Pancreas (tissue), 10 donors: ENCODE measurements around the gene ZNF774. TPM values are rescaled to one million over a fixed set of nuclear protein-coding genes. Genes with fewer than 3 reads are reported as not detected.

Experiments
- ATAC-seq, 4 donors: fragments of 200-7000 bp; cut with Tn5 transposase; one replicate each; pipeline versions ENCODE4 v1.8.0 to v1.9.1; 2020; ENCODE audit warnings: mild to moderate bottlenecking in 4 of 4, moderate library complexity in 4 of 4
- DNase-seq, 6 donors: peaks; one replicate each; pipeline ENCODE4 v3.0.0-alpha.2; 2020
- FAIRE-seq: peaks from 2 replicates; lab custom pipeline; 2012; peaks lifted over from hg19 to GRCh38; lab: Jason Lieb, UNC
- H3K27ac ChIP-seq, 4 donors: fragments of 200-600 bp; sonication (generic); 1 replicate in 3 of 4; 2 replicates in 1 of 4; pipeline versions ENCODE4 v1.5.0 to v1.8.0; 2020
- H3K27me3 ChIP-seq, 4 donors: fragments of 200-600 bp; one replicate each; pipeline ENCODE4 v1.8.0; 2021
- H3K36me3 ChIP-seq, 3 donors: fragments of 200-600 bp; sonication (generic) in 1 of 3; one replicate each; pipeline versions ENCODE4 v1.5.0 to v1.8.0; 2020 to 2021
- H3K4me1 ChIP-seq, 3 donors: fragments of 200-600 bp; one replicate each; pipeline ENCODE4 v1.8.0; 2021
- H3K4me3 ChIP-seq, 4 donors: fragments of 200-600 bp; sonication (generic) in 2 of 4; one replicate each; pipeline versions ENCODE4 v1.5.0 to v1.8.0; 2020 to 2021
- H3K9me3 ChIP-seq, 4 donors: fragments of 200-600 bp; one replicate each; pipeline ENCODE4 v1.8.0; 2021
- WGBS, 2 donors: extraction: QIAGEN DNeasy Blood & Tissue Kit; methylation state at CpG; one replicate each; pipeline ENCODE4 v1.1.7; 2013; 5-methylcytosine and 5-hydroxymethylcytosine counted together
- intact Hi-C, 3 donors: fragments of 100-400 bp; cut with DNase I; formaldehyde crosslinking; loops; one replicate each; pipeline versions ENCODE4 v1.11.1 to v1.14.2; 2022
- polyA plus RNA-seq, 2 donors: library from polyadenylated mRNA; stranded (reverse); fragments of 200-250 nt; gene quantifications; one replicate each; pipeline ENCODE4 v1.2.3, GENCODE V29; 2013
- total RNA-seq, 6 donors: library from RNA; stranded (reverse); fragmentation: NEBNext Ultra II Directional in 4 of 6; extraction: Animal tissue kit (Norgen Biotek cat#: 25700) in 4 of 6; gene quantifications; one replicate each; pipeline versions ENCODE4 v1.2.1 to v1.2.4, GENCODE V29; 2021 to 2023
- TF ChIP-seq, protein P1 (sequence below), 4 donors: fragments of 200-600 bp; sonication (generic) in 3 of 4; IDR thresholded peaks; one replicate each; pipeline versions ENCODE4 v1.5.0 to v1.8.0; 2021; ENCODE audit warnings: antibody characterized with exemption in 4 of 4
- donor health status: healthy with polysubstance abuse.
- donor health status: DM: no; HTN: no; CAD: no; lungs with moderate emphysema.
- donor health status: DM: no; HTN: no; CAD: no.
- donor health status: control.
- donor health status: control.
- donor health status: Bipolar disorder and iron deficiency.
- donor health status: DM: yes; HTN: yes; CAD: no.
- donor health status: DM: no; HTN: no; CAD: no.
- donor health status: DM: no; HTN: no; CAD: no.
- donor health status: DM: yes; HTN: yes; CAD: no.

Gene ZNF774
- total and polyA plus RNA-seq, 8 donors = 2.2 to 11.9 (median 4.3) TPM

DNA sequence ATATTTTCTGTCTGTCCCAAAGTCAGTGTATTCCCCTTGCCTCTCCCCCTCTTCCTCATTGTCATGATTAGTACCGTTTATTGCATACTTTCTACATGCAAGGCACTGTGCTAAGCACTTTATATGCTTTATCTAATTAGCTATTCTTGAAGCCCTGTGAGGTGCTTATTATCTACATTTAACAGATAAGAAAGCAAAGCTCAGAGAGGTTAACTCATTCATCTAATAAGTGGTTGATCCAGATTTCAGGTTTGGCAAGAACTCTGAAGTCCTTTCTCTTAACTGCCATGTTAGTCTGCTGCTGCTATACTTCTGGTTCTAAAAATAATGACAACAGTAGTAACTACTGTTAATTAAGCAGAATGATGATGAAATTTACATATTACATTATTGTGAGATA lies 49.4 kb downstream of the ZNF774 start:
- Histone ChIP-seq H3K36me3 (no peaks in the 10 kb centered on the region), H3K4me3 (no peak overlapping the region), H3K4me1 (peaks cover 33 to 34% (median 33%) of the 10 kb centered on the region in 3 donors), H3K9me3 (no peaks in the 10 kb centered on the region), H3K27ac (peak overlapping the region; percentile 72 to 95 (median 88)), H3K27me3 (no peaks in the 10 kb centered on the region)
- DNase-seq (no peak), FAIRE-seq (no peak), ATAC-seq (peak in 3 of 4 donors; percentile 5 to 14 (median 6))
- TF ChIP-seq, protein P1, sequence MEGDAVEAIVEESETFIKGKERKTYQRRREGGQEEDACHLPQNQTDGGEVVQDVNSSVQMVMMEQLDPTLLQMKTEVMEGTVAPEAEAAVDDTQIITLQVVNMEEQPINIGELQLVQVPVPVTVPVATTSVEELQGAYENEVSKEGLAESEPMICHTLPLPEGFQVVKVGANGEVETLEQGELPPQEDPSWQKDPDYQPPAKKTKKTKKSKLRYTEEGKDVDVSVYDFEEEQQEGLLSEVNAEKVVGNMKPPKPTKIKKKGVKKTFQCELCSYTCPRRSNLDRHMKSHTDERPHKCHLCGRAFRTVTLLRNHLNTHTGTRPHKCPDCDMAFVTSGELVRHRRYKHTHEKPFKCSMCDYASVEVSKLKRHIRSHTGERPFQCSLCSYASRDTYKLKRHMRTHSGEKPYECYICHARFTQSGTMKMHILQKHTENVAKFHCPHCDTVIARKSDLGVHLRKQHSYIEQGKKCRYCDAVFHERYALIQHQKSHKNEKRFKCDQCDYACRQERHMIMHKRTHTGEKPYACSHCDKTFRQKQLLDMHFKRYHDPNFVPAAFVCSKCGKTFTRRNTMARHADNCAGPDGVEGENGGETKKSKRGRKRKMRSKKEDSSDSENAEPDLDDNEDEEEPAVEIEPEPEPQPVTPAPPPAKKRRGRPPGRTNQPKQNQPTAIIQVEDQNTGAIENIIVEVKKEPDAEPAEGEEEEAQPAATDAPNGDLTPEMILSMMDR (IDR thresholded peaks at IDR 0.05) = no peak
- WGBS, 2 donors = 5% methylated on average over 1 of the region's 1 CpG
- intact Hi-C loops = no loop called here

DNA sequence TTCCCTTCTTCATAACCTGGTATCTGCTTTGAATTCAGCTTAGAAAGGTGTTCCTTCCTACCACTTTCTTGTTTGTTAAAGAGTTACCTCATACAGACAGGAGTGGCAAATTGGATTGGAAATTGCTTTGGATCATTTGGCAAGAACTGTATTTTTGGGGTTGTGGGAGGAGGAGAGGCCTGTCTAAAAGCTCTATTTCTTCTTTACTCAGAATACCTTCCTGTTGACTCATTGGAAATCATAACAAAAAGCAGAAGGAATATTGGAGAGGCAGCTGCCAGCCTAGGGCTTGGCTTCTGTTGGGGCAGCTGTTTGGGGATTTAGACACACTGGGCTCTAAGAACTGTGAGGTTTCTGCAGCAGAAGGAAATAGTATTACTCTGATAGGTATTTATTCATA lies 50.1 kb downstream of the ZNF774 start:
- FAIRE-seq (no peak), DNase-seq (no peak), ATAC-seq (peak; percentile 16 to 68 (median 54))
- no peaks in the 10 kb centered on the region for H3K9me3 ChIP-seq
- intact Hi-C loops = no loop called here
- TF ChIP-seq, protein P1 (IDR thresholded peaks at IDR 0.05) = no peak
- peak overlapping the region; percentile 72 to 95 (median 88) for H3K27ac ChIP-seq
- H3K27me3 ChIP-seq = no peaks in the 10 kb centered on the region
- H3K4me1 ChIP-seq = peaks cover 33 to 34% (median 34%) of the 10 kb centered on the region in 3 donors
- no peak overlapping the region for H3K4me3 ChIP-seq
- H3K36me3 ChIP-seq = no peaks in the 10 kb centered on the region

DNA sequence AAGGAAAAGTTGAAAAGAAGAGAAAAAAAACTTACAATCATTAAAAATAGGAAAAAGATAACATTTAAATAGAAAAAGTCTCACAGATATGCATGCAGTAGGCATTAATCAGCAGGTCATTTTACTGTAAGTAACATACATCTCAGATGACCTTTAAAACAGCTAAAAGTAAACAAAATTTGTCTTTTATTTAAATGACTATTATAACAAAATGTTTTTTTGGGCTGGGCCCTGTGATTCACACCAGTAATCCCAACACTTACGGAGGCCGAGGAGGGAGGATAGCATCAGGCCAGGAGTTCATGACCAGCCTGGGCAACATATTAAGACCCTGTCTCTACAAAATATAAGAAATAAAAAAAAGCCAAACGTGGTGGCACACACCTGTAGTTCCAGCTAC lies 50.7 kb downstream of the ZNF774 start:
- ATAC-seq = no peak
- H3K4me1 ChIP-seq = peaks cover 33 to 37% (median 34%) of the 10 kb centered on the region in 3 donors
- no peaks in the 10 kb centered on the region for H3K36me3 ChIP-seq
- WGBS, 2 donors = 79 to 80% methylated on average over 3 of the region's 3 CpGs
- H3K27me3 ChIP-seq = no peaks in the 10 kb centered on the region
- no peak for FAIRE-seq
- DNase-seq = no peak
- no peaks in the 10 kb centered on the region for H3K9me3 ChIP-seq
- H3K27ac ChIP-seq = peak overlapping the region; percentile 72 to 95 (median 88)
- TF ChIP-seq, protein P1 (IDR thresholded peaks at IDR 0.05) = no peak
- intact Hi-C loops = no loop called here
- no peak overlapping the region for H3K4me3 ChIP-seq

DNA sequence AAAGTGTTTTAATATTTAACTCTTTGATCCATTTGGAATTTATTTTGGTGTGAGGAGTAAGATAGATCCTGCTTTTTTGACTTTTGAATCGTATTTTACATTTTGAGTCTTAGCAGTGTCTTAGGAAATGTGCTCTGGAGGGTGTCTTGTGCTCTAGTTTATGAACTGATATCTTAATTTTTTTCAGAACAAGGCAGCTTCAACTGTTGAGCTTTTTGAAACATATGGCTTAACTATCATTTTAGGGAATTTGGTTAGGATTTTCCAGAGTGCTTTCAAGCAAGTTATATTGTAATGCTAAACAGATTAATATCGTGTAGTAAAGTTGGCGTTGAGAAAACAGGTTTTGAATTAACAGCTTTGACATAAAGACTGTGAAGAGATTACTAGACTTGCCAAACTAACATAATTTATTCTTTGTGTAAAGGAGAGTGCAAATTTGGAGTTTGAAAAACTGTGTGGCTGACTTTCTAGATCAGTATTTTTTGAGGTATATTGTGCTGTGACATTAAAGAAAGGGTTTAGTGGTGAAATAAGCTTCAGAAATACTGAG lies 53.0 kb downstream of the ZNF774 start:
- H3K27me3 ChIP-seq = no peaks in the 10 kb centered on the region

DNA sequence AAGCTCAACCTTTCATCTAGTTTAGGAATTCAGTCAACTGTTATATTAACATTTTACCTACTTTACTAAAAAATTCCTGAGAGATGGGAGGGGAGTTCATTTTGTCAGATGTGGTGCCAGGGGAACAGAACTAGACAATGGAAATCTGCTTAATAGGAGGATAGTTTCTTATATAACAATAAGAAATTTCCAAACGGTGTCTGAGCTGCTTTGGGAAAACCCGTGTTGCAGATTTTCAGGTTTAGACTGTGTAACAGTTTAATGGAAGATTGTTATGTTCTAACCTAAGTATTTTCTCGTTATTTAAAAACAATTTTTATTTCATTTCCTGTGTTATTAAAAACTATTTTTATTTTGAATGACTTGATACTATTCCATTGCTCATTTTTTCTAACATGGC lies 55.3 kb downstream of the ZNF774 start:
- DNase-seq = no peak
- Histone ChIP-seq H3K9me3 (no peaks in the 10 kb centered on the region), H3K36me3 (no peaks in the 10 kb centered on the region), H3K27ac (no peak overlapping the region), H3K27me3 (no peaks in the 10 kb centered on the region), H3K4me3 (no peak overlapping the region), H3K4me1 (peaks cover 12 to 27% (median 15%) of the 10 kb centered on the region in 3 donors)
- TF ChIP-seq, protein P1 (IDR thresholded peaks at IDR 0.05) = no peak
- 69 to 75% methylated on average over 3 of the region's 3 CpGs for WGBS, 2 donors
- FAIRE-seq = no peak
- ATAC-seq = no peak
- intact Hi-C loops = no loop called here

More for the DNA sequence above, 53.0 kb downstream of the ZNF774 start:
- ATAC-seq = no peak
- no peak for DNase-seq
- Histone ChIP-seq H3K27ac (no peak overlapping the region), H3K36me3 (no peaks in the 10 kb centered on the region), H3K9me3 (no peaks in the 10 kb centered on the region), H3K4me3 (no peak overlapping the region), H3K4me1 (peaks cover 27 to 34% (median 28%) of the 10 kb centered on the region in 3 donors)
- FAIRE-seq = peak; percentile 61
- intact Hi-C loops = no loop called here
- TF ChIP-seq, protein P1 (IDR thresholded peaks at IDR 0.05) = no peak
- 47 to 53% methylated on average over 3 of the region's 3 CpGs for WGBS, 2 donors
